ENCODE data around the gene SCMH1. TPM values are rescaled to one million over a fixed set of nuclear protein-coding genes. Genes with fewer than 3 reads are reported as not detected.

SCMH1 gene
- total and polyA plus RNA-seq, 4 donors, result 6.6 to 12.8 (median 10.5) TPM

- no peak for DNase-seq (ENCODE audit: low spot score)
- peak overlapping the region in 1 of 2 donors; percentile 29 for H3K27ac ChIP-seq (ENCODE audit: low read depth in 1 of 2, low read length in 2 of 2)
- no peak for TF ChIP-seq EGR1 (IDR thresholded peaks at IDR 0.05; ENCODE audit: low read depth in 2 of 2)
- peak; percentile 54 to 64 for TF ChIP-seq HNF4A (conservative IDR thresholded peaks at IDR 0.05)
- TF ChIP-seq ZBTB33 (IDR thresholded peaks at IDR 0.05), result no peak
- TF ChIP-seq CTCF (IDR thresholded peaks at IDR 0.05; ENCODE audit: low read depth, low read length, missing input control), result no peak
- no peak for TF ChIP-seq REST (IDR thresholded peaks at IDR 0.05)
- peak; percentile 47 for TF ChIP-seq SP1 (IDR thresholded peaks at IDR 0.05)
- no peak for TF ChIP-seq MAX (IDR thresholded peaks at IDR 0.05)
- TF ChIP-seq GABPA (IDR thresholded peaks at IDR 0.05 in 1 of 2, conservative IDR thresholded peaks at IDR 0.05 in 1 of 2), result no peak
- TF ChIP-seq JUND (IDR thresholded peaks at IDR 0.05), result no peak
- no peak for TF ChIP-seq HNF4G (IDR thresholded peaks at IDR 0.05)
- no peak for TF ChIP-seq YY1 (IDR thresholded peaks at IDR 0.05)
- no peak for TF ChIP-seq ATF3 (IDR thresholded peaks at IDR 0.05)
- TF ChIP-seq RAD21 (IDR thresholded peaks at IDR 0.05), result peak in 1 of 2 donors; percentile 27
- no peak for TF ChIP-seq RXRA (IDR thresholded peaks at IDR 0.05)
- no peak overlapping the region for H3K9ac ChIP-seq (ENCODE audit: low read depth in 1 of 2, low read length in 2 of 2)
- H3K36me3 ChIP-seq (ENCODE audit: control insufficient read depth in 4 of 4, insufficient read depth in 3 of 4, low read depth in 1 of 4, low read length in 3 of 4), result peaks cover 4 to 29% (median 12%) of the 10 kb centered on the region in 4 donors
- no peak overlapping the region for H3K4me3 ChIP-seq (ENCODE audit: low read depth in 1 of 3, low read length in 3 of 3)
- no peaks in the 10 kb centered on the region for H3K27me3 ChIP-seq (ENCODE audit: control insufficient read depth in 4 of 4, insufficient read depth in 4 of 4, low read length in 3 of 4)
- H3K4me1 ChIP-seq (ENCODE audit: control insufficient read depth in 4 of 4, insufficient read depth in 4 of 4, low read length in 3 of 4), result peaks cover 0 to 4% (median 3%) of the 10 kb centered on the region in 4 donors
- WGBS, result 74% methylated on average over 8 of the region's 8 CpGs
- no peaks in the 10 kb centered on the region for H3K9me3 ChIP-seq (ENCODE audit: control insufficient read depth in 4 of 4, low read length in 3 of 4)
These were observed 211.1 kb downstream of the SCMH1 start for GRCh38 chr1:41030872-41031616.
